Esophagus (tissue), 2 donors: Measurements from ENCODE around the gene ASPSCR1. TPM values are rescaled to one million over a fixed set of nuclear protein-coding genes. Genes with fewer than 3 reads are reported as not detected.

Experiments used
- H3K27ac ChIP-seq, 2 donors: one replicate each; pipeline ENCODE4 v1.5.1; 2013; ENCODE audit warnings: low read depth in 2 of 2, mild to moderate bottlenecking in 2 of 2, inconsistent platforms in 1 of 2, low read length in 1 of 2, moderate library complexity in 1 of 2
- H3K27me3 ChIP-seq, 2 donors: one replicate each; pipeline ENCODE4 v1.6.1; 2013; ENCODE audit warnings: low read length in 2 of 2, control low read depth in 1 of 2, mild to moderate bottlenecking in 1 of 2; ENCODE audit not compliant: insufficient read depth in 2 of 2, control insufficient read depth in 1 of 2
- H3K36me3 ChIP-seq, 2 donors: one replicate each; pipeline ENCODE4 v1.6.1; 2013; ENCODE audit warnings: low read length in 1 of 2; ENCODE audit not compliant: control insufficient read depth in 2 of 2, insufficient read depth in 2 of 2
- H3K4me1 ChIP-seq, 2 donors: one replicate each; pipeline ENCODE4 v1.6.1; 2013; ENCODE audit warnings: low read length in 1 of 2; ENCODE audit not compliant: control insufficient read depth in 2 of 2, insufficient read depth in 2 of 2
- H3K4me3 ChIP-seq, 2 donors: one replicate each; pipeline ENCODE4 v1.5.1; 2013; ENCODE audit warnings: low read length in 2 of 2, mild to moderate bottlenecking in 2 of 2, low read depth in 1 of 2, moderate library complexity in 1 of 2
- H3K9me3 ChIP-seq, 2 donors: one replicate each; pipeline ENCODE4 v1.6.1; 2013; ENCODE audit warnings: mild to moderate bottlenecking in 2 of 2, low read depth in 1 of 2, low read length in 1 of 2, moderate library complexity in 1 of 2; ENCODE audit not compliant: control insufficient read depth in 2 of 2, insufficient read depth in 1 of 2
- WGBS, 2 donors: extraction: QIAGEN DNeasy Blood & Tissue Kit; methylation state at CpG; one replicate each; pipeline ENCODE4 v1.1.7; 2013; 5-methylcytosine and 5-hydroxymethylcytosine counted together
- polyA plus RNA-seq, 2 donors: library from polyadenylated mRNA; stranded (reverse); fragments of 200-250 nt; gene quantifications; one replicate each; pipeline ENCODE4 v1.2.3, GENCODE V29; 2013
- donor health status: healthy with polysubstance abuse.
- donor health status: Bipolar disorder and iron deficiency.

ASPSCR1 gene
- polyA plus RNA-seq, 2 donors: 19.1 to 29.8 TPM

DNA sequence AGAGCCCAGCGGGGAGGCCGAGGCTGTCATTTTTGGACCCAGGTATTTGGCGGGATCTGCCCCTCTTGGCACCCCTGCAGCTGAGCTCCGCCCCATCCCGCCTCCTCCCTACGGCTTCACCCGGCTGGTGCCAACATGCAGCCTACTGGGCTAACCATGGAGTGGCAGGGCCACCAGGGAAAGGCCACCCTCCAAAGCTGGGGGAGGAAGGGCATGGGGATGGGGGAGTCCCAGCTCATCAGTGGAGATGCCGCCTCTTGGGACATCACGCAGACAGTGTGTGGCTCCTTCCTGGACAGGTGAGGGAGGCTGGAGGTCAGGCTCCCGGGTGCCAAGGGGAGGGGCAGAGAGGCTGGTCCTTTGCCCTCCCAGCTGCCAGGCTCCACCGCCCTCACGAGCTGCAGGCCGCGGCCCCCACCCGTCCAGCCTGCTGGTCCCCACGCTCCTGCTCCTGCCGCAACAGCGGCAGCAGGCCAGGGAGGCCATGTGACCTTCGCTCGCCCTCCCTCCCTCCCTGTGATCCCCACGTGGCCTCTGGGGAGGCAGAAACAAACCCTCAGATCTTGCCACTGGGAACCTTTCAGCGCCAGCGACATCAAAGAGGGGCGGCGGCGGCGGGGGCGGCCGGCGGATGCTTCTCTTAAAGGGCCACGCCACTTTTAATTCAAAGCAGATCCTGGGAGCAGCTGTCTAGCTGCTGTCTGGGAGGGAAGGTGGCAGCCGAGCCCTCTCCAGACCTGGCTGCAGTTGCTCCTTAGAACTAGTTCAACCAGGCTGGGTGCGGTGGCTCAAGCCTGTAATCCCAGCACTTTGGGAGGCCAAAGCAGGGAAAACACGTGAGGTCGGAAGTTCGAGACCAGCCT, 9.7 kb upstream of the ASPSCR1 start:
- 8 to 10% methylated on average over 36 of the region's 36 CpGs for WGBS, 2 donors
- peaks cover 0 to 10% of the 10 kb centered on the region in 2 donors for H3K4me1 ChIP-seq
- peak overlapping the region; percentile 5 to 20 for H3K4me3 ChIP-seq
- H3K9me3 ChIP-seq: no peaks in the 10 kb centered on the region
- no peaks in the 10 kb centered on the region for H3K27me3 ChIP-seq
- no peaks in the 10 kb centered on the region for H3K36me3 ChIP-seq
- H3K27ac ChIP-seq: peak overlapping the region; percentile 18 to 54

DNA sequence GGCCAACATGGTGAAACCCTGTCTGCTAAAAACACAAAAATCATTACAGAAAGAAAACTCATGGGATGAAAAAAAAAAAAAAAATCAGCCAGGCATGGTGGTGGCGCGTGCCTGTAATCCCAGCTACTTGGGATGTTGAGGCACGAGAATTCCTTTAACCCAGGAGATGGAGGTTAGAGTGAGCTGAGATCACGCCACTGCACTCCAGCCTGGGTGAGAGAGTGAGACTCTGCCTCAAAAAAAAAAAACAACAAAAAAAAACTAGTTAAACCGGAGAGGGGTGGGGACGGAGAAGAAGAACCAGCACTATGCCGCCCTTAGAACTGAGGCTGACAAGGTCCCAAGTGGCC, 9.1 kb upstream of the ASPSCR1 start:
- Histone ChIP-seq H3K9me3 (no peaks in the 10 kb centered on the region), H3K36me3 (no peaks in the 10 kb centered on the region), H3K4me3 (no peak overlapping the region), H3K27me3 (no peaks in the 10 kb centered on the region), H3K27ac (peak overlapping the region in 1 of 2 donors; percentile 54), H3K4me1 (peaks cover 0 to 10% of the 10 kb centered on the region in 2 donors)
- 51 to 54% methylated on average over 7 of the region's 7 CpGs for WGBS, 2 donors

DNA sequence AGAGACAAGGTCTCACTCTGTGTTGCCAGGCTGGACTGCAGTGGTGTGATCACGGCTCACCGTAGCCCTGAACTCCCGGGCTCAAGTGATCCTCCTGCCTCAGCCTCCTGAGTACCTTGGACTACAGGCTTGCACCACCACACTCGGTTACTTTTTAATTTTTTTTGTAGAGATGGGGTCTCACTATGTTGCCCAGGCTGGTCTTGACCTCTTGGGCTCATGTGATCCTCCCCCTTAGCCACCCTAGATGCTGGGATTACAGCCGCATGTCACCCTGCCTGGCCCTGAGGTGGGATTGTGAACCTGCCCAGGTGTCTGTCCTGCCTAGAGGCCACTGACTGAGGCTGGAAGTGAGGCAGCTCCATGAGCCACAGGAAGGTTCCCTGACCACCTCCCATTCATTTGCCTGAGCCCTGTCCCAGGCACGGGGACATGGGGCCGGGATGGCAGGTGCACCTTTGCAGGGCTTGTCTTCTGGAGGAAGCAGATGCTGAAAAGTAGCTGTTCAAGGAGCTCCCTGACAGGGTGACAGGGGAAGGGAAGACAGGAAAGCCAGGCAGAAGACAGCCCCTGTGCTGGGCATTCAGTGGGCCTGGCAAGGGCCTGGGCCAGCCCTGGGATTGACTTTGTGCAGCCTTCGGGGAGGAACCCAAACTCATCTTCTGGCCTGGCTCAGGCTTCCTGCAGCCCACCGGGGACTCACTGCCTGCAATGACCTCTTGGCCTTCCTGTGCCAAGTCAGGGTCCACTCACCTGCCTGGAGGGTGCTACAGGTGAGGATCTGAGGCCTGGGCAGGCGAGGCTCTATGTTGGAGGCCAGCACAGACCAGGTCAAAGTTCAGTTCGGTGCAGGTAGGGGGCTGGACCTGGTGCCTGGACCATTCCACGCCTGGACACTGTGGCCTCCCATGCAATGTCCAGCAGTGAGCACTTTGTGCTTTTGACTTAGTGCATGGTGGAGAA, 8.3 kb upstream of the ASPSCR1 start:
- H3K27me3 ChIP-seq: no peaks in the 10 kb centered on the region
- H3K4me3 ChIP-seq: no peak overlapping the region
- H3K4me1 ChIP-seq: peaks cover 0 to 10% of the 10 kb centered on the region in 2 donors
- no peaks in the 10 kb centered on the region for H3K9me3 ChIP-seq
- 82 to 86% methylated on average over 12 of the region's 12 CpGs for WGBS, 2 donors
- peak overlapping the region in 1 of 2 donors; percentile 17 for H3K27ac ChIP-seq
- no peaks in the 10 kb centered on the region for H3K36me3 ChIP-seq

DNA sequence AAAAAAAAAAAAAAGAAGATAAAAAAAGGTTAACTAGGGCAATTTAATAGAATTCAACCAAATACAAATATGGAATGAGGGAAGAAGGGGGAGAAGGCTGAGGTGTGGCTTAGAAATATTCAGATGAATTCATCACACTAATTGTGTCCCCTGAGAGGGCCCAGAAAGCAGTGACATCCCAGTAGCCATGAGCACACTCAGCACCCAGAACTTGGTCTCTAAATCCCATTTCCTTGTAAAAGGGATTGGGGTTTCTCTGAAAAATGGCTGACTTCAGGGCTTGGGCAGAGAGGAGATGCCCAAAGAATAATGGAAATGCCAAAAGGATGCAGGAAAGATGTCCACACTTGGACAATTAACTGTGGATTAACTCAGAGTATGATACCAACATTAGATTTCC, 4.0 kb upstream of the ASPSCR1 start:
- H3K4me3 ChIP-seq: no peak overlapping the region
- no peaks in the 10 kb centered on the region for H3K9me3 ChIP-seq
- H3K27ac ChIP-seq: no peak overlapping the region
- no peaks in the 10 kb centered on the region for H3K27me3 ChIP-seq
- H3K36me3 ChIP-seq: no peaks in the 10 kb centered on the region
- peaks cover under 1 to 12% of the 10 kb centered on the region in 2 donors for H3K4me1 ChIP-seq

DNA sequence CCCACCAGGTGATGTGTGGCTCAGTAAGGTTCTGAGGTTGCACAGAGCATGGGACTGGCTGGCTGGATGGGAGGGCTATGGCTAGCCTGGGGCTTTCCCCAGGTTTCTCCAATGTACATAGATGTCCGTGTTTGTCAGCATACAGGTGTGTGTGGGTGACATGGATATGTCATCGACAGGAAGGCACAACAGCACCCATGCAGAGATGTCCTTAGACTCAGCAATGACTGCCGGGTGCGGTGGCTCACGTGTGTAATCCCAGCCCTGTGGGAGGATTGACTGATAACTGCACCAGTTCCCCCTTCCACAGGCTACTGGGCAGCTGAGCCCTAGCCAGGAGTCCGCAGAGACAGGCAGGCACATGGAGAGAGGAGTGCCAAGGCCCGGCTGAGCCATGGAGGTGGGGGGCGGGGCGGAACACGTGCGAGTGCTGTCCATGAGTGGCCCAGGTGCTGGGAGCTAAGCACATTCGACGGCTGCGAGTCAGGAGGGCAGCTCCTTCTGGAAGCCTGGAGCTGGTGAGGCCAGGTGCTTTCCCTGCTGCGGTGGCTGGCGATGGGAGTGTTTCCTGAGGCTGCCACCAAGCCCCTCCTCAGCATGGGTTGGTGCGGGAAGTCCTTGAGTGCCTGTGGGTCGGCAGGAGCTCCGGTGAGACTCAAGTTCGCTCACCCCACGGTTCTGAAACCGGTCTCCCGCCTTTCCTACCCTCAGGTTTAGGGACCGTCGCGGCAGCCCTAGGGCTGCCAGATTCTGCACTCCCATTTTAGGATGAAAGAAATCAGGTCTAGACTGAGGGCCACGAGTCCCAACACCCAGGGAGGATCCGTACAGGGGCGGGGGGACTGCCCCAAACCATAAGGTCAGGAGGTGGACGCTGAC, 858 bp upstream of the ASPSCR1 start:
- H3K4me1 ChIP-seq: peaks cover 3 to 14% of the 10 kb centered on the region in 2 donors
- H3K27me3 ChIP-seq: no peaks in the 10 kb centered on the region
- WGBS, 2 donors: 24 to 29% methylated on average over 28 to 30 of the region's 30 CpGs
- H3K36me3 ChIP-seq: no peaks in the 10 kb centered on the region
- H3K9me3 ChIP-seq: no peaks in the 10 kb centered on the region
- peak overlapping the region; percentile 59 to 82 for H3K4me3 ChIP-seq
- peak overlapping the region; percentile 85 to 86 for H3K27ac ChIP-seq

DNA sequence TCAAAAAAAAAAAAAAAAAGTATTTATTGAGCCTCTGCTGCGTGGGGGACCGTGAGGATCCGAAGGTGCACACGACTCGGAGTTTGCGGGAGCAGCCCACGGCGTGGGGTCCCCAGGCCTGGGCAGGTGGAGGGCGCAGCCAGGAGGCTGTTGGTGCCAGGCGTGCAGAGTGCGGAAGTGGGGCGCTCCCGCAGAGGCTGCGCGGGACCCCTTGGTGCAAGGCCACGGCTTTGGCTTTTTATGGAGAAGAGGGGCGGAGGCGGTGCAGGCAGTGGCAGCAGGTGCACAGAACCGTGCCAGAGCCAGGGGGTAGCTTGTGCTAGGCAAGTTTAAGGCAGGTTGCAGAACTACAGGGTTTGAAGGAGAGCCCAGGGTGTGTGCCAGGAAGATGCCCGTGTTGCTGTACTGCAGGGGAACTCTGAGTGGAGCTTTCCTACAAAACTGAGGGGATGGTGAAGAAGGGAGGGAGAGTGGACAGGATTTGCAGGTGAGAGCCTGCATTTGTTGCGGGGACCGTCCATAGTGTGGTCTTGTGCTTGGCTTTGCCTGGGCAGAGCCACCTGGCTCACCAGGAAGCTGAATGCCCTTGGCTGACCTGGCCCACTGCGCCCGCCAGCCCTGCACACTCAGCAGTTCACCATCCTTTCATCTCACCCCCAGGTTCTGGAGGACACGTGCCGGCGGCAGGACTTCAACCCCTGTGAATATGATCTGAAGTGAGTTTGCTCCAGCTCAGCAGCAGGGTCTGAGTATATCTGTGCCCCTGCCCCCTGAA, 1.3 kb downstream of the ASPSCR1 start:
- Histone ChIP-seq H3K4me1 (peaks cover 3 to 18% of the 10 kb centered on the region in 2 donors), H3K27ac (no peak overlapping the region), H3K9me3 (no peaks in the 10 kb centered on the region), H3K36me3 (no peaks in the 10 kb centered on the region), H3K4me3 (no peak overlapping the region), H3K27me3 (no peaks in the 10 kb centered on the region)
- WGBS, 2 donors: 83 to 88% methylated on average over 27 of the region's 27 CpGs

DNA sequence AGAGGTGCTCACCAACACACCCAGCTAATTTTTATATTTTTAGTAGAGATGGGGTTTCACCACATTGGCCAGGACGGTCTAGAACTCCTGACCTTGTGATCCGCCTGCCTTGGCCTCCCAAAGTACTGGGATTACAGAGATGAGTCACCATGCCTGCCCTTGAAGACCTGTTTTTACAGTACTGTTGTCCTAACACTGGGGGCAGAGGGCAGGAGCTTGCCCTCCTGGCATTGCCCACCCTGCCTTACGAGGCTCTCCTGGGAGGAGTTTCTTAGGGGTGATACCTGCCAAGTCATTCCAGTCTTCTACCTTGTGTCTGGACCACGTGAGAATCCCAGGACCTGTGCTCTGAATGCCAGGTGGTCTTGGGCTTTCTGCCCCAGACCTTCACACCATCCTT, 2.7 kb downstream of the ASPSCR1 start:
- WGBS, 2 donors: 82 to 83% methylated on average over 4 of the region's 4 CpGs
- H3K4me1 ChIP-seq: peaks cover 3 to 18% of the 10 kb centered on the region in 2 donors
- H3K27ac ChIP-seq: no peak overlapping the region
- H3K27me3 ChIP-seq: no peaks in the 10 kb centered on the region
- no peak overlapping the region for H3K4me3 ChIP-seq
- no peaks in the 10 kb centered on the region for H3K9me3 ChIP-seq
- H3K36me3 ChIP-seq: peaks cover 1 to 6% of the 10 kb centered on the region in 2 donors

DNA sequence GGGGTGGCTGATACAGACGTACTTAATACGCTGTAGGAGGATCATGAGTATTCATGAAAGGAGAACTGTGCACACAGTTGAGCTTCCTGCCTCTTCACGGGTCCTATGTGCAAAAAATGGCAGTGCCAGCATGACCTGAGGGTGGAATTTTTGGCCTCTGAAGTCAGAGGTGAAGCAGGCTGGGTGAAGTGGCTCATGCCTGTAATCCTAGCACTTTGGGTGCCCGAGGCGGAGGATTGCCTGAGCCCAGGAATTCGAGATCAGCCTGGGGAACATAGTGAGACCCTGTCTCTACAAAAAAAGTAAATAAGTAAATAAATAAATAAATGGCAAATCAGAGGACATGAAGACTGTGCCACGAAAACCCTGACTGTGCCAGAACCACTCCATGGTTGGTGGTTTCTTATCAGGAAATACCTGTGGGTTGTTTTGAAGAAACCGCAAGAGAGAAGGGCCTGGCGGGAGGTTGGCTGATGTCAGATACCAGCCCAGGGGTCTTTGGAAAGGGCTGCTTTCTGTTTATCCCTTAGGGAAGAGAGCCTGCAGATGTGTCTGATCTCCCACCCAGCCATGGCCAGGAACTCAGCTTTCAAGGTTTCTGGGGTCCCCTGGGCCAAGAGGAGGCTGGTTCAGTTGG, 3.4 kb downstream of the ASPSCR1 start:
- no peak overlapping the region for H3K4me3 ChIP-seq
- H3K27me3 ChIP-seq: no peaks in the 10 kb centered on the region
- 68 to 80% methylated on average over 9 of the region's 9 CpGs for WGBS, 2 donors
- H3K4me1 ChIP-seq: peaks cover 3 to 18% of the 10 kb centered on the region in 2 donors
- H3K9me3 ChIP-seq: no peaks in the 10 kb centered on the region
- H3K27ac ChIP-seq: no peak overlapping the region
- H3K36me3 ChIP-seq: peaks cover 3 to 13% of the 10 kb centered on the region in 2 donors
